Adrenal gland (tissue), 12 donors: Measurements from ENCODE around the gene RPL7A. TPM values are rescaled to one million over a fixed set of nuclear protein-coding genes. Genes with fewer than 3 reads are reported as not detected.

ENCODE experiments used
- DNase-seq, 7 donors: peaks; one replicate each; pipeline ENCODE4 v3.0.0-alpha.2; 2019 to 2020
- H3K27ac ChIP-seq, 5 donors: fragments of 200-600 bp; sonication (generic) in 4 of 5; 1 replicate in 3 of 5; 2 replicates in 2 of 5; pipeline versions ENCODE4 v1.5.1 to v1.8.0; 2016 to 2020; ENCODE audit warnings: mild to moderate bottlenecking in 1 of 5
- H3K27me3 ChIP-seq: fragments of 200-600 bp; 2 replicates; pipeline ENCODE4 v1.8.0; 2021
- H3K36me3 ChIP-seq, 2 donors: fragments of 200-600 bp; replicated peaks in 1 of 2; 1 replicate in 1 of 2; 2 replicates in 1 of 2; pipeline versions ENCODE4 v1.5.1 to v1.8.0; 2018 to 2022
- H3K4me1 ChIP-seq, 2 donors: fragments of 200-600 bp; replicated peaks in 1 of 2; 1 replicate in 1 of 2; 2 replicates in 1 of 2; pipeline versions ENCODE4 v1.5.1 to v1.8.0; 2018 to 2021
- H3K4me3 ChIP-seq, 4 donors: fragments of 200-600 bp; sonication (generic) in 3 of 4; one replicate each; pipeline ENCODE4 v1.5.1; 2016 to 2018
- H3K9me3 ChIP-seq, 3 donors: fragments of 200-600 bp; sonication (generic) in 1 of 3; replicated peaks in 1 of 3; 1 replicate in 2 of 3; 2 replicates in 1 of 3; pipeline versions ENCODE4 v1.5.1 to v1.8.0; 2016 to 2021
- CTCF ChIP-seq, 6 experiments: fragments of 450-650 bp in 4 of 6; fragments of 200-600 bp in 2 of 6; sonication (generic) in 1 of 6; IDR thresholded peaks; 1 replicate in 5 of 6; 2 replicates in 1 of 6; pipeline versions ENCODE4 v1.5.1 to v1.8.0; 2016 to 2021; ENCODE audit warnings: antibody characterized with exemption in 6 of 6, mild to moderate bottlenecking in 2 of 6, moderate library complexity in 1 of 6
- POLR2A ChIP-seq, 2 donors: fragments of 450-650 bp; IDR thresholded peaks; one replicate each; pipeline ENCODE4 v1.6.1; 2017; ENCODE audit warnings: antibody characterized with exemption in 2 of 2, mild to moderate bottlenecking in 2 of 2, moderate library complexity in 1 of 2
- WGBS, 4 donors: extraction: QIAGEN DNeasy Blood & Tissue Kit in 2 of 4; methylation state at CpG; one replicate each; pipeline versions ENCODE4 v1.1.5 to v1.1.7; 2013 to 2017; 5-methylcytosine and 5-hydroxymethylcytosine counted together
- intact Hi-C, 2 donors: fragments of 100-400 bp; cut with DNase I; formaldehyde crosslinking; loops; one replicate each; pipeline versions ENCODE4 v1.14.1 to v1.15.0; 2022 to 2023
- polyA plus RNA-seq, 3 donors: library from polyadenylated mRNA; stranded (reverse); fragments of 200-250 nt in 2 of 3; fragments of 350-450 nt in 1 of 3; fragmentation: Illumina TruSeq in 1 of 3; extraction: RNeasy Lipid Tissue Mini Kit (QIAGEN cat#74804) in 1 of 3; gene quantifications; one replicate each; pipeline ENCODE4 v1.2.3, GENCODE V29; 2013 to 2014
- total RNA-seq, 9 donors: library from RNA; depleted of rRNA in 4 of 9; stranded (reverse); fragments of >200 nt in 4 of 9; fragments of 120-200 nt in 1 of 9; fragmentation: NEBNext Ultra II Directional in 1 of 9; extraction: Animal tissue kit (Norgen Biotek cat#: 25700) in 1 of 9; gene quantifications; one replicate each; pipeline versions ENCODE4 v1.1.0 to v1.2.4, GENCODE V29; 2013 to 2023
- donor health status: healthy with polysubstance abuse.
- donor health status: Bipolar disorder and iron deficiency.
- donor health status: DM: yes; HTN: yes; CAD: no.
- donor health status: DM: no; HTN: no; CAD: no.
- donor health status: DM: no; HTN: no; CAD: no.
- donor health status: DM: yes; HTN: yes; CAD: no.

Gene RPL7A
- total and polyA plus RNA-seq, 12 donors, result 1,875 to 3,598 (median 2,406) TPM

DNA sequence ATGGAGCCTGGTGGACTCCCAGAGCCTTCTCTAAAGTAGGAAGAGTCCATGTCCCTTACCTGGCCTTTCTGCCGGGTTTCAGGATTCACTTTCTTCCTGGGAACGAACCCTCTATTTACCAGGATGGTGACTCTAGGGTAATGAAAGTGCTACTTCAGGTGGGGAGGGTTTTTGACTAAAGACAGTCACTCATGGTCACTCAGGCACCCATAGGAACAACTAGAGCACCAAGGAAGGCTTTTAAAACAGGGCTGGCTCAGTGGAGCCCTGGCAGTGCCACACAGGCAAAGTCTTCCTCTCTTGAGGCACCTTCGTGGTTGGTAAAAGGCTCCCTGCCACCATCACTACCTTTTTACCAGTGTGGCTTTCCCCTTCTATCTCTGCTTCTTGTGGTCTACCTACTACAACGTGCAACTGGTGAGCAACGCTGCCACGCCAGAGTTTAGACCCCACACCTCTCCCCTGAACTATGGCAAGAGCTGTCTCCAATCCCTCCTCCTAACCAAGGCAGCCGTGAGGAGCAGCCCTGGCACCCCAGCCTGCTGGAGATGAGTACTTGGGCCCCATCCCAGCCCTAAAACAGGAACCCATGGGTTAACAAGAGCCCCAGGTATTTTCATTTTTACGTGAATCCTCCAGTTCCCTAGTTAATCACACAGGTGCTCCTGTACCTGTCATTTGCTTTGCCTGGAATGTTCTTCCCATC, 4.8 kb downstream of the RPL7A start:
- Histone ChIP-seq H3K4me1 (peaks cover 19 to 36% of the 10 kb centered on the region in 2 donors), H3K27ac (no peak overlapping the region), H3K4me3 (no peak overlapping the region), H3K9me3 (no peaks in the 10 kb centered on the region), H3K36me3 (peaks cover 0 to 44% of the 10 kb centered on the region in 2 donors), H3K27me3 (no peaks in the 10 kb centered on the region)
- 72 to 80% (median 78%) methylated on average over 8 of the region's 8 CpGs for WGBS, 4 donors
- intact Hi-C loops, result loop anchor here (10.0 kb wide), 1 partner anchor 132 kb away; no protein-coding TSS in a partner anchor
- no peak for DNase-seq
- TF ChIP-seq CTCF (IDR thresholded peaks at IDR 0.05) (no peak), POLR2A (IDR thresholded peaks at IDR 0.05) (no peak)

DNA sequence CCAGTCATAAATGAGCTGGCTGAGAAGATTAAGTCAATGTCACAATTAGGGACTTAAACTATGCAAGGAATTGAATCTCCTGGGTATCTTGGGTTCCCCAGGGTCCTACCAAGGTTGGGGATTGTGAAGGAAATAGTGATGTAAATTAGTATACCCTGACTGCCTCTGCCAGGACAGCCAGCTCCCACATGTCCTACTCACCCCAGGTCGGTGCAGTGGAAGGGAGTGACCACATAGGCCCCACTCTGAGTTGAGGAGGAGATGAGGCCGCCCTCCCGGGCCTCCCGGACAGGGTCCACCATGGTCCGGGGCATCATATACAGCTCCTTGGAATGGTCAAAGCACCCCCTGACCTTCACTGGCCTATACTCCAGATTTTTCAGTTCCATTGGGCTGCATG, 5.5 kb downstream of the RPL7A start:
- no peak for DNase-seq
- H3K27me3 ChIP-seq, result no peaks in the 10 kb centered on the region
- TF ChIP-seq POLR2A (IDR thresholded peaks at IDR 0.05) (no peak), CTCF (IDR thresholded peaks at IDR 0.05) (no peak)
- WGBS, 4 donors, result 73 to 85% (median 77%) methylated on average over 2 to 5 of the region's 5 CpGs
- peaks cover 19 to 36% of the 10 kb centered on the region in 2 donors for H3K4me1 ChIP-seq
- H3K36me3 ChIP-seq, result peaks cover 0 to 44% of the 10 kb centered on the region in 2 donors
- no peak overlapping the region for H3K4me3 ChIP-seq
- H3K9me3 ChIP-seq, result no peaks in the 10 kb centered on the region
- intact Hi-C loops, result loop anchor here (10.0 kb wide), 1 partner anchor 131 kb away; no protein-coding TSS in a partner anchor
- H3K27ac ChIP-seq, result no peak overlapping the region

GRCh38 chr9:133354766-133355165, 6.7 kb downstream of the RPL7A start:
- TF ChIP-seq CTCF (IDR thresholded peaks at IDR 0.05) (no peak), POLR2A (IDR thresholded peaks at IDR 0.05) (no peak)
- no peaks in the 10 kb centered on the region for H3K9me3 ChIP-seq
- no peak overlapping the region for H3K27ac ChIP-seq
- H3K27me3 ChIP-seq, result no peaks in the 10 kb centered on the region
- intact Hi-C loops, result loop anchor here (10.0 kb wide), 1 partner anchor 130 kb away; no protein-coding TSS in a partner anchor
- 76 to 83% (median 77%) methylated on average over 5 to 7 of the region's 7 CpGs for WGBS, 4 donors
- H3K36me3 ChIP-seq, result peaks cover 0 to 37% of the 10 kb centered on the region in 2 donors
- no peak for DNase-seq
- H3K4me1 ChIP-seq, result peaks cover 11 to 39% of the 10 kb centered on the region in 2 donors
- no peak overlapping the region for H3K4me3 ChIP-seq

DNA sequence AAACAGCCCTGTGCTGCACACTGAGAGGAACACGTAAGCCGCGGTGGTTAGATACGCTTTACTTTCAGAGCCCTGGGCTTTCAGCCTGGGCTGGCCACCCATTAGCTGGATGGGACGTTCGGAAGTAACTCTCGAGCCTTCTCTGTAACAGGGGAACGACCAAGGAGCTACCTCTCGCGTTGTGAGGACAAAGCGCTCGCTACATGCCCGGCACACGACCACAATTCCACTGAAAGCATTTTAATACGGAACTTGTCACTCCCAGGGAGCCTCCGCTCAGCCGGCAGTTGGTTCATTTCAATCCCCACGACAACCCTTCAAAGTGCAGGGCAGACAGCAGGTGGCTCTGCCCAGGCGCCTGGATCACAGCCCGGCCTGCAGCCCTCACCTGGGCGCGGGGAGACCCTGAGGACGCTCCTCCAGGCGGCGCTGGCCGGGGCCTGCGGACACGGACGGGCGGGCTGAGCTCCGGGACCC, 7.9 kb downstream of the RPL7A start:
- intact Hi-C loops, result loop anchor here (10.0 kb wide), 1 partner anchor 129 kb away; no protein-coding TSS in a partner anchor
- no peak for DNase-seq
- 0% methylated on average over 2 to 31 of the region's 31 CpGs for WGBS, 4 donors

More for the DNA sequence above, 7.9 kb downstream of the RPL7A start:
- Histone ChIP-seq H3K36me3 (peaks cover 0 to 32% of the 10 kb centered on the region in 2 donors), H3K4me3 (peak overlapping the region in 3 of 4 donors; percentile 44 to 74 (median 66)), H3K9me3 (no peaks in the 10 kb centered on the region), H3K27me3 (no peaks in the 10 kb centered on the region), H3K27ac (peak overlapping the region in 4 of 5 donors; percentile 0 to 85 (median 57)), H3K4me1 (peaks cover 11 to 38% of the 10 kb centered on the region in 2 donors)
- TF ChIP-seq CTCF (IDR thresholded peaks at IDR 0.05), result no peak
- TF ChIP-seq POLR2A (IDR thresholded peaks at IDR 0.05), result no peak
